ENCODE measurements around the gene ZNF232.
"Not testable (repeated sequence)": the region's sequence is repeated elsewhere in the genome, so short reads cannot be mapped to it uniquely, and the experiment has no call there.

The ZNF232 gene

GRCh38 chr17:5130261-5130660 is 18.6 kb upstream of the ZNF232 start:
- in situ Hi-C loops (cut with MboI; ENCODE audit: low sequenced_read_pairs): not testable (repeated sequence)

- in situ Hi-C loops (cut with MboI; ENCODE audit: low sequenced_read_pairs): not testable (repeated sequence)
These were observed 18.1 kb upstream of the ZNF232 start for GRCh38 chr17:5129770-5130169.

GRCh38 chr17:5128905-5129535 is 17.3 kb upstream of the ZNF232 start:
- in situ Hi-C loops (cut with MboI; ENCODE audit: low sequenced_read_pairs): no loop called here

GRCh38 chr17:5128387-5128786 is 16.7 kb upstream of the ZNF232 start:
- in situ Hi-C loops (cut with MboI; ENCODE audit: low sequenced_read_pairs): not testable (repeated sequence)

GRCh38 chr17:5127910-5128309 is 16.2 kb upstream of the ZNF232 start:
- in situ Hi-C loops (cut with MboI; ENCODE audit: low sequenced_read_pairs): no loop called here

GRCh38 chr17:5126719-5127488 is 15.2 kb upstream of the ZNF232 start:
- in situ Hi-C loops (cut with MboI; ENCODE audit: low sequenced_read_pairs): no loop called here

- in situ Hi-C loops (cut with MboI; ENCODE audit: low sequenced_read_pairs): not testable (repeated sequence)
These were observed 13.2 kb upstream of the ZNF232 start for GRCh38 chr17:5124896-5125295.

- in situ Hi-C loops (cut with MboI; ENCODE audit: low sequenced_read_pairs): not testable (repeated sequence)
These were observed 12.6 kb upstream of the ZNF232 start for GRCh38 chr17:5124125-5124760.

- in situ Hi-C loops (cut with MboI; ENCODE audit: low sequenced_read_pairs): no loop called here
These were observed 11.9 kb upstream of the ZNF232 start for GRCh38 chr17:5123343-5124124.

- in situ Hi-C loops (cut with MboI; ENCODE audit: low sequenced_read_pairs): no loop called here
These were observed 11.1 kb upstream of the ZNF232 start for GRCh38 chr17:5122586-5123342.

- in situ Hi-C loops (cut with MboI; ENCODE audit: low sequenced_read_pairs): not testable (repeated sequence)
These were observed 10.4 kb upstream of the ZNF232 start for GRCh38 chr17:5122056-5122455.

GRCh38 chr17:5121186-5121841 is 9.6 kb upstream of the ZNF232 start:
- in situ Hi-C loops (cut with MboI; ENCODE audit: low sequenced_read_pairs): no loop called here

- in situ Hi-C loops (cut with MboI; ENCODE audit: low sequenced_read_pairs): not testable (repeated sequence)
These were observed 8.9 kb upstream of the ZNF232 start for GRCh38 chr17:5120436-5121185.

- in situ Hi-C loops (cut with MboI; ENCODE audit: low sequenced_read_pairs): no loop called here
These were observed 8.4 kb upstream of the ZNF232 start for GRCh38 chr17:5120036-5120435.

GRCh38 chr17:5118219-5118618 is 6.5 kb upstream of the ZNF232 start:
- in situ Hi-C loops (cut with MboI; ENCODE audit: low sequenced_read_pairs): no loop called here

- in situ Hi-C loops (cut with MboI; ENCODE audit: low sequenced_read_pairs): no loop called here
These were observed 4.3 kb upstream of the ZNF232 start, which contains the start of gene USP6 for GRCh38 chr17:5115673-5116651. Gene USP6 (plus strand): TSS chr17:5116032. CDS start chr17:5130368, 14,336 bp downstream.

GRCh38 chr17:5110816-5111215 is 862 bp downstream of the ZNF232 start:
- in situ Hi-C loops (cut with MboI; ENCODE audit: low sequenced_read_pairs): no loop called here

- in situ Hi-C loops (cut with MboI; ENCODE audit: low sequenced_read_pairs): no loop called here
These were observed 10.8 kb downstream of the ZNF232 start for GRCh38 chr17:5100832-5101231.
